ENCODE data around the gene PHACTR3.

Gene PHACTR3

GRCh38 chr20:59652381-59652780 is 48.0 kb downstream of the PHACTR3 start:
- DNase-seq (ENCODE audit: extremely low read depth, low read depth) = no peak
- no peak overlapping the region for H3K4me3 ChIP-seq (replicated peaks; ENCODE audit: low read depth, low read length)
- TF ChIP-seq CTCF (IDR thresholded peaks at IDR 0.05; ENCODE audit: low read depth, low read length, missing control alignments) = no peak

- TF ChIP-seq CTCF (IDR thresholded peaks at IDR 0.05; ENCODE audit: low read depth, low read length, missing control alignments) = no peak
- H3K4me3 ChIP-seq (replicated peaks; ENCODE audit: low read depth, low read length) = no peak overlapping the region
- no peak for DNase-seq (ENCODE audit: extremely low read depth, low read depth)
These were observed 52.1 kb downstream of the PHACTR3 start for GRCh38 chr20:59656417-59656816.

- TF ChIP-seq CTCF (IDR thresholded peaks at IDR 0.05; ENCODE audit: low read depth, low read length, missing control alignments) = no peak
- no peak overlapping the region for H3K4me3 ChIP-seq (replicated peaks; ENCODE audit: low read depth, low read length)
- DNase-seq (ENCODE audit: extremely low read depth, low read depth) = no peak
These were observed 53.2 kb downstream of the PHACTR3 start for GRCh38 chr20:59657459-59658046.

- no peak for TF ChIP-seq CTCF (IDR thresholded peaks at IDR 0.05; ENCODE audit: low read depth, low read length, missing control alignments)
- no peak overlapping the region for H3K4me3 ChIP-seq (replicated peaks; ENCODE audit: low read depth, low read length)
- no peak for DNase-seq (ENCODE audit: extremely low read depth, low read depth)
These were observed 56.1 kb downstream of the PHACTR3 start for GRCh38 chr20:59660471-59660870.

GRCh38 chr20:59661153-59661552 is 56.8 kb downstream of the PHACTR3 start:
- no peak overlapping the region for H3K4me3 ChIP-seq (replicated peaks; ENCODE audit: low read depth, low read length)
- no peak for TF ChIP-seq CTCF (IDR thresholded peaks at IDR 0.05; ENCODE audit: low read depth, low read length, missing control alignments)
- no peak for DNase-seq (ENCODE audit: extremely low read depth, low read depth)

- DNase-seq (ENCODE audit: extremely low read depth, low read depth) = no peak
- no peak overlapping the region for H3K4me3 ChIP-seq (replicated peaks; ENCODE audit: low read depth, low read length)
- no peak for TF ChIP-seq CTCF (IDR thresholded peaks at IDR 0.05; ENCODE audit: low read depth, low read length, missing control alignments)
These were observed 57.3 kb downstream of the PHACTR3 start for GRCh38 chr20:59661621-59662020.

- TF ChIP-seq CTCF (IDR thresholded peaks at IDR 0.05; ENCODE audit: low read depth, low read length, missing control alignments) = no peak
- no peak for DNase-seq (ENCODE audit: extremely low read depth, low read depth)
- H3K4me3 ChIP-seq (replicated peaks; ENCODE audit: low read depth, low read length) = no peak overlapping the region
These were observed 57.8 kb downstream of the PHACTR3 start for GRCh38 chr20:59662161-59662560.

Measured in HFF-Myc (cell line).